ENCODE results near the gene HTN1. TPM values are rescaled to one million over a fixed set of nuclear protein-coding genes. Genes with fewer than 3 reads are reported as not detected.
"Not testable (repeated sequence)": the region's sequence is repeated elsewhere in the genome, so short reads cannot be mapped to it uniquely, and the experiment has no call there.

HTN1 gene
- total RNA-seq, 1 donor from 2014 or later: not detected

- H3K4me1 ChIP-seq; intact Hi-C loops (cut with DNase I); H3K4me3 ChIP-seq; H3K27ac ChIP-seq; H3K27me3 ChIP-seq (ENCODE audit: low read depth); DNase-seq; H3K36me3 ChIP-seq; H3K9me3 ChIP-seq; ATAC-seq: not testable (repeated sequence)
Measured at GRCh38 chr4:70039928-70040327, 10.3 kb upstream of the HTN1 start.

- intact Hi-C loops (cut with DNase I): no loop called here
- no peaks in the 10 kb centered on the region for H3K4me1 ChIP-seq
- H3K9me3 ChIP-seq: no peaks in the 10 kb centered on the region
- DNase-seq (no peak), ATAC-seq (no peak)
- H3K27ac ChIP-seq: no peak overlapping the region
- H3K36me3 ChIP-seq: no peaks in the 10 kb centered on the region
- no peaks in the 10 kb centered on the region for H3K27me3 ChIP-seq (ENCODE audit: low read depth)
- no peak overlapping the region for H3K4me3 ChIP-seq
- no peak for TF ChIP-seq CTCF (IDR thresholded peaks at IDR 0.05)
Measured at GRCh38 chr4:70041652-70042286, 8.5 kb upstream of the HTN1 start.

GRCh38 chr4:70056534-70056933 is 6.3 kb downstream of the HTN1 start:
- H3K27me3 ChIP-seq (ENCODE audit: low read depth); H3K4me1 ChIP-seq; H3K4me3 ChIP-seq; intact Hi-C loops (cut with DNase I); ATAC-seq; DNase-seq; H3K9me3 ChIP-seq; H3K27ac ChIP-seq; H3K36me3 ChIP-seq: not testable (repeated sequence)

GRCh38 chr4:70057651-70058050 is 7.4 kb downstream of the HTN1 start:
- intact Hi-C loops (cut with DNase I): no loop called here
- Histone ChIP-seq H3K4me3 (no peak overlapping the region), H3K36me3 (no peaks in the 10 kb centered on the region), H3K27me3 (ENCODE audit: low read depth) (no peaks in the 10 kb centered on the region), H3K9me3 (no peaks in the 10 kb centered on the region), H3K4me1 (no peaks in the 10 kb centered on the region), H3K27ac (no peak overlapping the region)
- DNase-seq (no peak), ATAC-seq (no peak)
- TF ChIP-seq CTCF (IDR thresholded peaks at IDR 0.05): no peak

- no peaks in the 10 kb centered on the region for H3K27me3 ChIP-seq (ENCODE audit: low read depth)
- no peaks in the 10 kb centered on the region for H3K4me1 ChIP-seq
- ATAC-seq: no peak
- no peak for TF ChIP-seq CTCF (IDR thresholded peaks at IDR 0.05)
- no peaks in the 10 kb centered on the region for H3K36me3 ChIP-seq
- no peak for DNase-seq
- no peak overlapping the region for H3K27ac ChIP-seq
- intact Hi-C loops (cut with DNase I): no loop called here
- H3K9me3 ChIP-seq: no peaks in the 10 kb centered on the region
- H3K4me3 ChIP-seq: no peak overlapping the region
Measured at GRCh38 chr4:70059149-70059548, 8.9 kb downstream of the HTN1 start.

GRCh38 chr4:70062000-70062399 is 11.8 kb downstream of the HTN1 start:
- ATAC-seq: no peak
- DNase-seq: no peak
- H3K4me3 ChIP-seq: no peak overlapping the region
- no peaks in the 10 kb centered on the region for H3K27me3 ChIP-seq (ENCODE audit: low read depth)
- intact Hi-C loops (cut with DNase I): no loop called here
- H3K36me3 ChIP-seq: no peaks in the 10 kb centered on the region
- no peaks in the 10 kb centered on the region for H3K4me1 ChIP-seq
- no peak for TF ChIP-seq CTCF (IDR thresholded peaks at IDR 0.05)
- no peak overlapping the region for H3K27ac ChIP-seq
- H3K9me3 ChIP-seq: no peaks in the 10 kb centered on the region

- TF ChIP-seq CTCF (IDR thresholded peaks at IDR 0.05): no peak
- intact Hi-C loops (cut with DNase I): no loop called here
- DNase-seq (no peak), ATAC-seq (no peak)
- no peak overlapping the region for H3K4me3 ChIP-seq
- H3K27ac ChIP-seq: no peak overlapping the region
- no peaks in the 10 kb centered on the region for H3K36me3 ChIP-seq
- H3K27me3 ChIP-seq (ENCODE audit: low read depth): no peaks in the 10 kb centered on the region
- H3K4me1 ChIP-seq: no peaks in the 10 kb centered on the region
- H3K9me3 ChIP-seq: no peaks in the 10 kb centered on the region
Measured at GRCh38 chr4:70080205-70080604, 30.0 kb downstream of the HTN1 start.
